GM12874 (cell line): ENCODE results near the gene COL16A1.

Source experiments
- CTCF ChIP-seq: IDR thresholded peaks from 2 replicates; pipeline ENCODE4 v1.5.1; 2011; ENCODE audit warnings: low read depth, mild to moderate bottlenecking, control low read depth, low read length, moderate library complexity; ENCODE audit not compliant: insufficient read depth

The COL16A1 gene

GRCh38 chr1:31648190-31648589 is 55.6 kb downstream of the COL16A1 start:
- TF ChIP-seq CTCF, result no peak

- no peak for TF ChIP-seq CTCF
Measured at GRCh38 chr1:31647106-31647505, 56.7 kb downstream of the COL16A1 start.

- no peak for TF ChIP-seq CTCF
Measured at GRCh38 chr1:31646259-31646960, 57.4 kb downstream of the COL16A1 start.

GRCh38 chr1:31645274-31645568 is 58.6 kb downstream of the COL16A1 start:
- TF ChIP-seq CTCF, result no peak

GRCh38 chr1:31644560-31645273 is 59.1 kb downstream of the COL16A1 start, which contains the start of gene PEF1:
PEF1 (minus strand) TSS chr1:31644876; CDS start chr1:31644864, 12 bp downstream.
- no peak for TF ChIP-seq CTCF

GRCh38 chr1:31643976-31644559 is 59.7 kb downstream of the COL16A1 start:
- no peak for TF ChIP-seq CTCF

GRCh38 chr1:31642897-31643296 is 60.9 kb downstream of the COL16A1 start:
- no peak for TF ChIP-seq CTCF
